Neuronal stem cell (in vitro differentiated cells): ENCODE results near the gene NMNAT3.

Experiments used
- DNase-seq: peaks from one replicate; pipeline ENCODE4 v3.0.0-alpha.2; 2013; ENCODE audit warnings: low spot score
- H2AFZ ChIP-seq: one replicate; pipeline ENCODE4 v1.6.1; 2013; ENCODE audit warnings: mild to moderate bottlenecking, low read length, inconsistent platforms
- H2AK5ac ChIP-seq: 2 replicates; pipeline ENCODE4 v1.6.1; 2013; ENCODE audit warnings: low read depth, mild to moderate bottlenecking, inconsistent platforms, low read length, moderate library complexity, mixed read lengths
- H2BK120ac ChIP-seq: 2 replicates; pipeline ENCODE4 v1.6.1; 2013; ENCODE audit warnings: low read depth, mild to moderate bottlenecking, inconsistent platforms, low read length, moderate library complexity, mixed read lengths
- H2BK12ac ChIP-seq: one replicate; pipeline ENCODE4 v1.6.1; 2013; ENCODE audit warnings: low read length, inconsistent platforms
- H2BK15ac ChIP-seq: 2 replicates; pipeline ENCODE4 v1.6.1; 2013; ENCODE audit warnings: mild to moderate bottlenecking, low read length, inconsistent platforms, mixed read lengths
- H2BK5ac ChIP-seq: one replicate; pipeline ENCODE4 v1.6.1; 2013; ENCODE audit warnings: inconsistent platforms, mild to moderate bottlenecking, low read length, moderate library complexity
- H3K14ac ChIP-seq: one replicate; pipeline ENCODE4 v1.6.1; 2013; ENCODE audit warnings: low read length, inconsistent platforms
- H3K18ac ChIP-seq: 2 replicates; pipeline ENCODE4 v1.6.1; 2013; ENCODE audit warnings: low read length, inconsistent platforms
- H3K23ac ChIP-seq: 2 replicates; pipeline ENCODE4 v1.6.1; 2013; ENCODE audit warnings: low read depth, mild to moderate bottlenecking, mixed read lengths, low read length, inconsistent platforms; ENCODE audit not compliant: poor library complexity
- H3K27ac ChIP-seq: replicated peaks from 3 replicates; pipeline ENCODE4 v1.5.1; 2013; ENCODE audit warnings: low read length, inconsistent platforms
- H3K27me3 ChIP-seq, 3 experiments: 2 replicates each; pipeline ENCODE4 v1.6.1; 2013; ENCODE audit warnings: low read length in 3 of 3, mild to moderate bottlenecking in 2 of 3, inconsistent platforms in 1 of 3, low read depth in 1 of 3, mixed read lengths in 1 of 3, moderate library complexity in 1 of 3; ENCODE audit not compliant: control insufficient read depth in 3 of 3, insufficient read depth in 3 of 3
- H3K36me3 ChIP-seq, 2 donors: replicated peaks in 1 of 2; 2 replicates each; pipeline ENCODE4 v1.6.1; 2013; ENCODE audit warnings: low read length in 2 of 2; ENCODE audit not compliant: control insufficient read depth in 2 of 2, insufficient read depth in 2 of 2
- H3K4ac ChIP-seq: 2 replicates; pipeline ENCODE4 v1.6.1; 2013; ENCODE audit warnings: inconsistent platforms, mild to moderate bottlenecking, low read length, moderate library complexity
- H3K4me1 ChIP-seq, 2 donors: 1 replicate in 1 of 2; 2 replicates in 1 of 2; pipeline ENCODE4 v1.6.1; 2013; ENCODE audit warnings: low read length in 2 of 2, low read depth in 1 of 2; ENCODE audit not compliant: control insufficient read depth in 2 of 2, insufficient read depth in 1 of 2
- H3K4me2 ChIP-seq: one replicate; pipeline ENCODE4 v1.6.1; 2013; ENCODE audit warnings: mild to moderate bottlenecking, low read length, inconsistent platforms; ENCODE audit not compliant: insufficient read depth, poor library complexity, severe bottlenecking
- H3K4me3 ChIP-seq, 2 donors: 2 replicates each; pipeline ENCODE4 v1.5.1; 2013; ENCODE audit warnings: low read length in 2 of 2, mild to moderate bottlenecking in 2 of 2, inconsistent platforms in 1 of 2, moderate library complexity in 1 of 2
- H3K79me1 ChIP-seq: one replicate; pipeline ENCODE4 v1.6.1; 2013; ENCODE audit warnings: low read depth, mild to moderate bottlenecking, inconsistent platforms, low read length, moderate library complexity
- H3K9ac ChIP-seq: one replicate; pipeline ENCODE4 v1.6.1; 2013; ENCODE audit warnings: mild to moderate bottlenecking, low read depth, low read length, inconsistent platforms; ENCODE audit not compliant: poor library complexity
- H3K9me3 ChIP-seq, 2 donors: replicated peaks in 1 of 2; 2 replicates each; pipeline versions ENCODE3 to v1.6.1; 2013; ENCODE audit warnings: low read length in 2 of 2, mild to moderate bottlenecking in 2 of 2, inconsistent platforms in 1 of 2, low read depth in 1 of 2, mixed read lengths in 1 of 2, moderate library complexity in 1 of 2; ENCODE audit not compliant: control insufficient read depth in 2 of 2, insufficient read depth in 1 of 2
- H4K8ac ChIP-seq: one replicate; pipeline ENCODE4 v1.6.1; 2013; ENCODE audit warnings: low read depth, mild to moderate bottlenecking, inconsistent platforms, low read length, moderate library complexity
- H4K91ac ChIP-seq: one replicate; pipeline ENCODE4 v1.6.1; 2013; ENCODE audit warnings: low read length, low read depth, mild to moderate bottlenecking, inconsistent platforms; ENCODE audit not compliant: poor library complexity
- WGBS, 2 donors: extraction: QIAGEN DNeasy Blood & Tissue Kit; methylation state at CpG; one replicate each; pipeline ENCODE4 v1.1.7; 2013; ENCODE audit warnings: missing lambda C conversion rate in 2 of 2, mixed read lengths in 1 of 2; ENCODE audit not compliant: insufficient read length in 2 of 2, insufficient replicate concordance in 1 of 2; ENCODE audit errors: extremely low coverage in 2 of 2; 5-methylcytosine and 5-hydroxymethylcytosine counted together

NMNAT3 gene

DNA sequence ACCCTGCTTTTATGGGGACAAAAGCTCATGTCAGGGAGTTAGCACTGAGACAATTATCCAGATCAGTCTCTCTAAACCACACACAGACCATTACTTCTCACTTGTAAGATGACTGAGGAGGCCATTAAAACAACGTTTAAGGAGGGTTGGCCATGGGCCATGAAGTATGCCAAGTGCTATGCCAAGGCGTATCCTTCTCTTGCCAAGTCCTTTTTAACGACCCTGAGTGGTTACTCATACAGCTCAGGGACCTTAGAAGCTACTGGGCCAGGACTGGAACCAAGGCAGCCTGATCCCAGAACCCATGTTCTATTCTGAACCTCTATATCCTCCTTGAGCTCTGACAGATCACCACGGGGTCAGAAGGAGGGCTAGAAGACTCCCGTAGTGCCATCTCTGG lies 50.0 kb downstream of the NMNAT3 start:
- no peak overlapping the region for H2BK120ac ChIP-seq
- no peak overlapping the region for H2AFZ ChIP-seq
- no peak overlapping the region for H2BK5ac ChIP-seq
- no peaks in the 10 kb centered on the region for H3K27me3 ChIP-seq
- no peak overlapping the region for H4K91ac ChIP-seq
- H3K27ac ChIP-seq, result no peak overlapping the region
- no peak overlapping the region for H2BK12ac ChIP-seq
- no peak for DNase-seq
- H3K4me1 ChIP-seq, result peaks cover 0 to 2% of the 10 kb centered on the region in 2 donors
- H3K4me2 ChIP-seq, result no peak overlapping the region
- no peak overlapping the region for H4K8ac ChIP-seq
- H3K18ac ChIP-seq, result no peak overlapping the region
- H3K23ac ChIP-seq, result no peak overlapping the region
- H3K14ac ChIP-seq, result no peak overlapping the region
- H3K4ac ChIP-seq, result no peak overlapping the region
- no CpG with 5 or more reads among the region's 5 CpGs for WGBS, 2 donors
- H3K9ac ChIP-seq, result no peak overlapping the region
- no peaks in the 10 kb centered on the region for H3K36me3 ChIP-seq
- H2AK5ac ChIP-seq, result no peak overlapping the region
- H3K9me3 ChIP-seq, result no peaks in the 10 kb centered on the region
- no peak overlapping the region for H2BK15ac ChIP-seq
- H3K79me1 ChIP-seq, result no peaks in the 10 kb centered on the region
- H3K4me3 ChIP-seq, result no peak overlapping the region

DNA sequence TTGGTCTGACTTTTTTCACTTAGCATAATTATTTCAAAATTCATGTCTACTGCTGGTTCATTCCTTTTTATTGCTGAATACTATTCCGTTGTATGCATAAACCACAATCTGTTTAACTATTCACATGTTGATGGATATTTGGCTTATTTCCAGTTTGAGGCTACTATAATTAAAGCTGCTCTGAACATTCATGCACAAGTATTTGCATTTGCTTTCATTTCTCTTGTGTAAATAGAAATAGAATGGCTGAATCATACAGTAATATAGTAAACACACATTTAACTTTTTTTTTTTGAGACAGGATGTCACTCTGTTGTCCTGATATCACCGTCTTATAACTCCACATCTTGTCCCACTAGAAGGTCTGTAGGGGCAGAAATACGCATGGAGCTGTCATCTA lies 57.3 kb downstream of the NMNAT3 start:
- H3K79me1 ChIP-seq, result no peaks in the 10 kb centered on the region
- H3K4me2 ChIP-seq, result no peak overlapping the region
- H3K9ac ChIP-seq, result no peak overlapping the region
- no peak overlapping the region for H3K18ac ChIP-seq
- no peak overlapping the region for H3K4me3 ChIP-seq
- H2AFZ ChIP-seq, result no peak overlapping the region
- no peak overlapping the region for H2BK15ac ChIP-seq
- no peaks in the 10 kb centered on the region for H3K27me3 ChIP-seq
- no peak overlapping the region for H2BK12ac ChIP-seq
- no CpG with 5 or more reads among the region's 3 CpGs for WGBS, 2 donors
- no peak for DNase-seq
- H2BK120ac ChIP-seq, result no peak overlapping the region
- no peak overlapping the region for H4K8ac ChIP-seq
- H3K23ac ChIP-seq, result no peak overlapping the region
- no peaks in the 10 kb centered on the region for H3K4me1 ChIP-seq
- no peak overlapping the region for H3K14ac ChIP-seq
- H3K36me3 ChIP-seq, result no peaks in the 10 kb centered on the region
- no peak overlapping the region for H3K4ac ChIP-seq
- no peak overlapping the region for H2AK5ac ChIP-seq
- H3K27ac ChIP-seq, result no peak overlapping the region
- no peaks in the 10 kb centered on the region for H3K9me3 ChIP-seq
- H2BK5ac ChIP-seq, result no peak overlapping the region
- no peak overlapping the region for H4K91ac ChIP-seq

DNA sequence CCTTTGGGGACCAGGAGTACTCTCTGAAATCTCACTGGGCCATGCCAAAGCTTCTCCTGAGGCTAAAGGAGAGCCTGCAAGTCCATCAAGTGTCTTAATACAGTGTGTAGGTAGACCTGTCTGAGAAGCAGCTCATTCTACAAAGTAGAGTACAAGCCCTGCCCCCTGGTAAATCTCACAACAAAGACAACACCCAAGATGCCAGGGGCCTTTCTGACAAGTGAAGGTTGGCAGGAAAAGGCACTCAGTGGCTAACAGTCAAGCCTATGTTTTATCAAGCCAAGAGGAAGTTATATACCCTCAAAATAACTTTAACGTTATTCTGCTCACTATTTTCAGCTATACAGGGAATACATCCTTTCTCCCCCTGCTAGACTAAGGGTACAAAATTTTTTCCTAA lies 58.3 kb downstream of the NMNAT3 start:
- H3K18ac ChIP-seq, result no peak overlapping the region

DNA sequence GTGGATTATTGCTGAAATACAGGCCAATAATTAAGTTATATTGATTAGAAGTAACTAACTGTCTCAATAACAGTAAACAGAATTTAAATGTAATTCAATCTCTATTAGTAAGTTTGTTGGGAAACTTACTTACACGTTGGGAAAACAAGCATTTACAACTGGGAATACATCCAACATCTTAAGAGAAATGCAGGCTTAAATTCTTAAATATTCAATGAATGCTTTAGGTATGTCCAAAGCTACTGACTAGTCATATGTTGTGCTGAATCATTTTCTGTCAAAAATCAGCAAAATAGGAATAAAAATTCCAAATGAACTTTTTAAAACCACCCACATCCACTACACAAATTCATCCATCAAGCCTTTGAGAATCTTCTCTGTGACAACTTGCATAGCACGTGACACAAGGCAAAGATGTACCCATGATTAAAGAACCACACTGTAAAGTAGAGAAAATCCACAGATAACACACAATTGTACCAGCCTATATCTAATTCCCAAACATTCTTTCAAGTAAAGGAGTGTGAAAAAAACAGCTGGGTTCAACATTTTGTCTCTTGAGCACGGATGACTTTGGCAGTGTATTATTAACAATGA lies 60.0 kb downstream of the NMNAT3 start:
- no peak overlapping the region for H3K14ac ChIP-seq
- no peaks in the 10 kb centered on the region for H3K27me3 ChIP-seq
- no peak overlapping the region for H3K18ac ChIP-seq
- no peak overlapping the region for H2AFZ ChIP-seq
- H3K4me3 ChIP-seq, result no peak overlapping the region
- H3K36me3 ChIP-seq, result no peaks in the 10 kb centered on the region
- H3K23ac ChIP-seq, result no peak overlapping the region
- no peak overlapping the region for H3K4ac ChIP-seq
- no peak overlapping the region for H2BK120ac ChIP-seq
- H2BK12ac ChIP-seq, result no peak overlapping the region
- H3K9ac ChIP-seq, result no peak overlapping the region
- no peak overlapping the region for H2BK5ac ChIP-seq
- H3K79me1 ChIP-seq, result no peaks in the 10 kb centered on the region
- no peak overlapping the region for H2AK5ac ChIP-seq
- no peak overlapping the region for H4K91ac ChIP-seq
- H4K8ac ChIP-seq, result no peak overlapping the region
- H3K4me1 ChIP-seq, result no peaks in the 10 kb centered on the region
- no CpG with 5 or more reads among the region's 3 CpGs for WGBS, 2 donors
- no peak overlapping the region for H3K27ac ChIP-seq
- H3K9me3 ChIP-seq, result no peaks in the 10 kb centered on the region
- H2BK15ac ChIP-seq, result no peak overlapping the region
- H3K4me2 ChIP-seq, result no peak overlapping the region
- DNase-seq, result no peak

More for the DNA sequence above, 58.3 kb downstream of the NMNAT3 start:
- no peak for DNase-seq
- no peaks in the 10 kb centered on the region for H3K79me1 ChIP-seq
- no peak overlapping the region for H4K8ac ChIP-seq
- no peak overlapping the region for H2AFZ ChIP-seq
- no peak overlapping the region for H4K91ac ChIP-seq
- H2BK12ac ChIP-seq, result no peak overlapping the region
- H3K23ac ChIP-seq, result no peak overlapping the region
- no peaks in the 10 kb centered on the region for H3K9me3 ChIP-seq
- no peak overlapping the region for H3K27ac ChIP-seq
- no peak overlapping the region for H3K9ac ChIP-seq
- H2AK5ac ChIP-seq, result no peak overlapping the region
- H2BK15ac ChIP-seq, result no peak overlapping the region
- H2BK120ac ChIP-seq, result no peak overlapping the region
- no peak overlapping the region for H3K4me3 ChIP-seq
- no CpG with 5 or more reads among the region's 1 CpG for WGBS, 2 donors
- H3K4ac ChIP-seq, result no peak overlapping the region
- H3K14ac ChIP-seq, result no peak overlapping the region
- H3K27me3 ChIP-seq, result no peaks in the 10 kb centered on the region
- H3K4me1 ChIP-seq, result no peaks in the 10 kb centered on the region
- no peaks in the 10 kb centered on the region for H3K36me3 ChIP-seq
- no peak overlapping the region for H3K4me2 ChIP-seq
- H2BK5ac ChIP-seq, result no peak overlapping the region
